22Rv1 (cell line): ENCODE measurements around the gene MAN1C1.

ENCODE experiments used
- CTCF ChIP-seq: fragments of 450-650 bp; IDR thresholded peaks from 2 replicates; pipeline ENCODE4 v1.5.1; 2017; ENCODE audit warnings: mild to moderate bottlenecking
- ZFX ChIP-seq: fragments of 450-650 bp; IDR thresholded peaks from 2 replicates; pipeline ENCODE4 v1.6.1; 2017; ENCODE audit warnings: antibody characterized with exemption, borderline replicate concordance

- TF ChIP-seq CTCF (no peak), ZFX (no peak)
Observed at GRCh38 chr1:25645637-25646400, 29.2 kb downstream of the MAN1C1 start.
